GM21723 (cell line): Measurements from ENCODE around the gene SMIM23.

ENCODE experiments used
- ATAC-seq: cut with Tn5 transposase; IDR thresholded peaks from one replicate; pipeline ENCODE4 v1.9.1; 2021; ENCODE audit warnings: mild to moderate bottlenecking, moderate library complexity; ENCODE audit not compliant: unreplicated experiment

The SMIM23 gene

GRCh38 chr5:171813813-171814490 is 28.3 kb downstream of the SMIM23 start:
- no peak for ATAC-seq

- no peak for ATAC-seq
These were observed 31.0 kb downstream of the SMIM23 start for GRCh38 chr5:171816666-171817065.

GRCh38 chr5:171820561-171820960 is 34.9 kb downstream of the SMIM23 start:
- no peak for ATAC-seq

- no peak for ATAC-seq
These were observed 35.7 kb downstream of the SMIM23 start for GRCh38 chr5:171821286-171821685.

- no peak for ATAC-seq
These were observed 37.7 kb downstream of the SMIM23 start for GRCh38 chr5:171823269-171823668.

- ATAC-seq, result no peak
These were observed 39.4 kb downstream of the SMIM23 start for GRCh38 chr5:171825051-171825450.

- no peak for ATAC-seq
These were observed 40.5 kb downstream of the SMIM23 start for GRCh38 chr5:171826132-171826531.

GRCh38 chr5:171827162-171827561 is 41.5 kb downstream of the SMIM23 start:
- no peak for ATAC-seq

- no peak for ATAC-seq
These were observed 45.1 kb downstream of the SMIM23 start for GRCh38 chr5:171830686-171831085.

- no peak for ATAC-seq
These were observed 47.2 kb downstream of the SMIM23 start for GRCh38 chr5:171832775-171833174.

- ATAC-seq, result no peak
These were observed 48.8 kb downstream of the SMIM23 start for GRCh38 chr5:171834461-171834860.

- no peak for ATAC-seq
These were observed 49.4 kb downstream of the SMIM23 start for GRCh38 chr5:171835066-171835465.

GRCh38 chr5:171837522-171837921 is 51.9 kb downstream of the SMIM23 start:
- no peak for ATAC-seq

GRCh38 chr5:171838066-171838465 is 52.4 kb downstream of the SMIM23 start:
- no peak for ATAC-seq

- no peak for ATAC-seq
These were observed 53.5 kb downstream of the SMIM23 start for GRCh38 chr5:171839112-171839511.

- ATAC-seq, result no peak
These were observed 54.4 kb downstream of the SMIM23 start for GRCh38 chr5:171840066-171840465.
